Activated naive CD4-positive, alpha-beta T cell treated with anti-CD3 and anti-CD28 coated beads, Interleukin-2, amount 50 U/mL, for 16 hours (primary cell): ENCODE results near the gene MCHR2.

Experiments
- DNase-seq: peaks from one replicate; pipeline ENCODE4 v3.0.0-alpha.2; 2020

MCHR2 gene

DNA sequence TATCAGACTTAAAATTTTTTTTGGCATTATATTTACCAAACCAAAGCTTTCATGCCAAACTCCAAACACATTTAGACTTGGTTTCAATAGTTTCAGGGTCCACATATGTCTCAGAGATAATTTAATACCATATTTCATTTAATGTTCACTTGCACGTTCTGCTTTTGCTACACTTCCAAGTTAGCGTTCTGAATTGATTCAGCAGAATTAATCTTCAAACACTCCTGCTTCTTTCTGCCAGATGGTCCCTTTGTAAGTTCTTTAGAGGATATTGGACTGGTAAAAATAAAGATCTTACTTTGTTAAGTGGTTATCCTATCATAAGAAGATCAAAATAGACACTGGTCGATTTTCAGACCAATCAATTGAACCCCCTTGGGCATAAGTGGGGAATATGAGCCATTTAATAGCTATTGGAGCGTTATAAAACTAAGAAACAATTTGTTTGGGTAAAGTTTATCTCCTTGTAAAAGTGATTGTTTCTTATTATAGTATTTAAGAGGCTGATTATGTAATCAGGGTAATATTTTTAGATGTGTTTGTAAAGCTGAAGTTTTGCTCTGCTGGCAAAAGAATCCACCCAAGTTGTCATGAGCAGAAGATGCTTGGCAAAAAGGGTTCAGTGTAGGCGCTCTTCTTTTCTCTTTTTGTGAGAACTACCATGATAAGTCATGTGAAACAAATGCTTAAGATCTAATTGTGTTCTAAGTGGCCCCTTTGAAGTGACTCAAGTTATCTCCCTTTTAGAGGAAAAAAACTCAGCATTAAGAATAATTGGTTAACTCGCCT lies 92.2 kb downstream of the MCHR2 start:
- DNase-seq: no peak

GRCh38 chr6:99894815-99895214 lies 99.2 kb downstream of the MCHR2 start:
- DNase-seq: no peak

GRCh38 chr6:99887066-99887465 lies 107.0 kb downstream of the MCHR2 start:
- no peak for DNase-seq

GRCh38 chr6:99885051-99885450 lies 109.0 kb downstream of the MCHR2 start:
- no peak for DNase-seq

DNA sequence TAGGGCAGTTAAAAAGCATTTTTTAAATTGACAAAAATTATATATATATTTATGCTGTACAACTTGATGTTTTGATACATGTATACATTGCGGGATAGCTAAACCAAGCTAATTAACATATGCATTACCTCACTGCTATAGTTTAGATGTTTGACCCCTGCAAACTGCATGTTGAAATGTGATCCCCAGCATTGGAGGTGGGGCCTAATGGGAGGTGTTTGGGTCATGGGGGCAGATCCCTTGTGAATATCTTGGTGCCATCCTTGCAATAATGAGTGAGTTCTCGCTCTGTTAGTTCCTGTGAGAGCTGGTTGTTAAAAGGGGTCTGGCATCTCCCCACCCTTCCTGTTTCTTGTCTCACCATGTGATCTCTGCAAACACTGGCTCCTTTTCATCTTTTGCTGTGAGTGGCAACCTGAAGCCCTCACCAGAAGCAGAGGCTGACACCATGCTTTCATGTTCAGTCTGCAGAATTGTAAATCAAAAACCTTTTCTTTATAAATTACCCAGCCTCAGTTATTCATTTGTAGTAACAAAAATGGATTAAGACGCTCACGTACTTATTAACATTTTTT lies 111.8 kb downstream of the MCHR2 start:
- no peak for DNase-seq

DNA sequence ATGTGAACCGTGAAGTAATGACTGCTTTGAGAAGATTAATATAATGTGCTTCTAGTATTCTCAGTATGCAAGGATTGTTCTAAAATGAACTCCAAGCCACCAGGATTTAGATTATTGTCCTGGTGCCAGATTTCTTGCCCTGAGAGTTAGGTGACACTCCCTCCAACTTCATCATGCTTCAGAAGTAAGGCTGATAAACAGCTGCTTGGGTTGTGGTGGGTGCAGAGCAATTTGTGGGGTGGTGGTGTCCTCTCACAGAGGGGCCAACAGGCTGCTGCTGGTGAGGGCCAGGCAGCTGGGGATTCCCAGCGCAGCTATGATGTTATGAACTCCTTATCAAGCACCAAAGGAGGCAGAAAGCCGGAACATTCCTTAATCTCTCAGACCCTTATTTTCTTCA lies 114.6 kb downstream of the MCHR2 start:
- DNase-seq: no peak

- DNase-seq: no peak
Observed at GRCh38 chr6:99875068-99875467, 119.0 kb downstream of the MCHR2 start.

DNA sequence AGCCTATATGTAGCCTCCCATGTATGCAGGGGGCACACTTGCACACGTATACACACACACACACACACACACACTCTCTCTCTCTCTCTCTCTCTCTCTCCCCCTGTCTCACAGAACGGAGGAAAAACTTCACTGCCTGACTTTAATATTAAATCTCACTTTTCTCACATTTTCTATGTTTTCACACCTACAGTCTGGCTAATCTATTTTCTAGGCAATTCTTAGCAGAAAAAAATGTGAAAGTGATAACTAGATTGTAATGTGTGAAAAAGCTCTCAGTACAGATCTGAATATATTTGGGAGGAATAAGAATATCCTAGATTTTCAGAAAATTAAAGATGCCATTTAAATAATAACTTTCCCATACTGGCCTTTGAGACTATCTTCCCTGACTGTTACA lies 120.9 kb downstream of the MCHR2 start:
- no peak for DNase-seq

DNA sequence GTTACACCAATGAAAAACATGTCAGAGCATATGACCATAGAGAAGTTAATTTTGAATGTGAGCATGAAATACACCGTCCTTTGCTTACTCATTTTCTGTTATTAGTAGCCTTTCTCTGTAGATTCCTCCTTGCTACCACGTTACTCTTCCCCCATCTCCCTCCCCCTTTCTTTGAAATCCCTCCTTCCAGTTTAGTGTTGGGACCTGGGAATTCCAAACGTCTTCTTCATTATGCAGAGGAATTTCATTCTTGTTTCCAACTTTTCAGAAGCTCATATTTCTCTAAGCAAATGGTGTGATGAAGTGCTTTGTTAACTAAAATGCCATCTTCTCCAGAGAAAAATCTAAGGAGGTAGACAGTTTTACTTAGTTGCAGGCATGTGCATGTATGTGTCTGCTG lies 122.4 kb downstream of the MCHR2 start:
- no peak for DNase-seq
